ENCODE data around the gene CDC73.
"Not testable (repeated sequence)": the region's sequence is repeated elsewhere in the genome, so short reads cannot be mapped to it uniquely, and the experiment has no call there.

Gene CDC73

GRCh38 chr1:193114485-193115095, 7.2 kb upstream of the CDC73 start:
- no peak overlapping the region for H3K18ac ChIP-seq (ENCODE audit: low read length)
- no peak overlapping the region for H2BK15ac ChIP-seq (replicated peaks; ENCODE audit: low read depth)
- H3K4ac ChIP-seq (ENCODE audit: low read depth, low read length) = no peak overlapping the region
- no peak overlapping the region for H2BK120ac ChIP-seq (ENCODE audit: low read depth, low read length)
- no peaks in the 10 kb centered on the region for H3K79me1 ChIP-seq (ENCODE audit: low read length)
- peaks cover 3% of the 10 kb centered on the region for H3K4me1 ChIP-seq (ENCODE audit: control insufficient read depth, low read depth, low read length)
- no peak overlapping the region for H3K27ac ChIP-seq (ENCODE audit: low read depth, low read length)
- no peak overlapping the region for H4K5ac ChIP-seq (ENCODE audit: low read length)
- no peaks in the 10 kb centered on the region for H3K36me3 ChIP-seq (ENCODE audit: control insufficient read depth, insufficient read depth, low read length)
- no peak overlapping the region for H2BK5ac ChIP-seq (ENCODE audit: low read length)
- WGBS (ENCODE audit: extremely low coverage, insufficient coverage, low lambda C conversion rate) = no CpG with 5 or more reads among the region's 6 CpGs
- no peaks in the 10 kb centered on the region for H3K79me2 ChIP-seq (ENCODE audit: control insufficient read depth, insufficient read depth, low read length)
- H3K27me3 ChIP-seq (ENCODE audit: insufficient read depth, low read length, poor library complexity) = no peaks in the 10 kb centered on the region
- H3K56ac ChIP-seq (ENCODE audit: low read length) = no peak overlapping the region
- H3K23ac ChIP-seq (ENCODE audit: low read length) = no peak overlapping the region
- no peak overlapping the region for H3K9ac ChIP-seq (ENCODE audit: low read length)
- H2AK5ac ChIP-seq (ENCODE audit: low read length) = no peak overlapping the region
- H4K8ac ChIP-seq (ENCODE audit: low read depth, low read length) = no peak overlapping the region
- no peak overlapping the region for H3K4me2 ChIP-seq (ENCODE audit: low read length)
- no peak overlapping the region for H3K4me3 ChIP-seq (ENCODE audit: low read length)
- no peak for DNase-seq

DNA sequence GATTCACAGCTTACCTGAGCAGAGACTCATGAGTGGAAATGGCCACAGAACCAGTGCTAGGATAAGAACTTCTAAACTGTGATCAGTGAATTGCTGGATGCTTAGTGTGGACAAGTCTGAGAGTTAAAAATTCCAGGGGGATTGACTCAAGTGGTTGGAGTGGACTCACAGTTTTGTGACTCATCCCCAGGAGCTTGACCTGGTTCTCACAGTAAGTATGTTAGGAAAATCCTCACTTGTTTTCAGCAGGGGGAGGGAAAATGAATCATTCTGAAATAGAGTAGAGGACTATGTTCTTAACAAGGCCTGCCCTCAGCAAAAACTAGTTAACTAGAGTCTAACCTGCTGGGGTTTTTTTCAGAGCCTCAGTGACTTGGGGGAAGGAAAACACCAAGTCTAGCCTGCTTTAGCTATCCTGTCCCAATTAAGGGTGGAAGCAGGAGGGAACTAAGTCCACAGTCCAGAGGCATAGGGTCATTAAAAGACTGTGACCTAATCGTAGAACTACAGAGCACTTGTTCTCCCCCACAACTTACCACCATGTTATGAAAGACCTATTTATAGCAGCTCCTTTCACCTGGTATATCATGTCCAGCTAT, 6.1 kb upstream of the CDC73 start:
- no peaks in the 10 kb centered on the region for H3K27me3 ChIP-seq (ENCODE audit: insufficient read depth, low read length, poor library complexity)
- no peak overlapping the region for H2BK5ac ChIP-seq (ENCODE audit: low read length)
- peak overlapping the region; percentile 11 for H3K27ac ChIP-seq (ENCODE audit: low read depth, low read length)
- no peak overlapping the region for H3K18ac ChIP-seq (ENCODE audit: low read length)
- H3K36me3 ChIP-seq (ENCODE audit: control insufficient read depth, insufficient read depth, low read length) = no peaks in the 10 kb centered on the region
- H4K5ac ChIP-seq (ENCODE audit: low read length) = no peak overlapping the region
- no peak overlapping the region for H3K23ac ChIP-seq (ENCODE audit: low read length)
- peaks cover 3% of the 10 kb centered on the region for H3K4me1 ChIP-seq (ENCODE audit: control insufficient read depth, low read depth, low read length)
- DNase-seq = peak; percentile 87
- no peak overlapping the region for H2BK15ac ChIP-seq (replicated peaks; ENCODE audit: low read depth)
- no peaks in the 10 kb centered on the region for H3K79me2 ChIP-seq (ENCODE audit: control insufficient read depth, insufficient read depth, low read length)
- no peak overlapping the region for H3K4me2 ChIP-seq (ENCODE audit: low read length)
- H4K8ac ChIP-seq (ENCODE audit: low read depth, low read length) = no peak overlapping the region
- no peak overlapping the region for H2BK120ac ChIP-seq (ENCODE audit: low read depth, low read length)
- H3K79me1 ChIP-seq (ENCODE audit: low read length) = no peaks in the 10 kb centered on the region
- H2AK5ac ChIP-seq (ENCODE audit: low read length) = no peak overlapping the region
- no peak overlapping the region for H3K9ac ChIP-seq (ENCODE audit: low read length)
- no peak overlapping the region for H3K56ac ChIP-seq (ENCODE audit: low read length)
- no peak overlapping the region for H3K4me3 ChIP-seq (ENCODE audit: low read length)
- no CpG with 5 or more reads among the region's 1 CpG for WGBS (ENCODE audit: extremely low coverage, insufficient coverage, low lambda C conversion rate)
- H3K4ac ChIP-seq (ENCODE audit: low read depth, low read length) = peak overlapping the region; percentile 31

GRCh38 chr1:193117167-193117566, 4.7 kb upstream of the CDC73 start:
- not testable (repeated sequence) for DNase-seq; H3K79me1 ChIP-seq (ENCODE audit: low read length); H2BK15ac ChIP-seq (replicated peaks; ENCODE audit: low read depth); H3K4me1 ChIP-seq (ENCODE audit: control insufficient read depth, low read depth, low read length); H3K27ac ChIP-seq (ENCODE audit: low read depth, low read length); H3K36me3 ChIP-seq (ENCODE audit: control insufficient read depth, insufficient read depth, low read length); H3K18ac ChIP-seq (ENCODE audit: low read length); H3K9ac ChIP-seq (ENCODE audit: low read length); H3K27me3 ChIP-seq (ENCODE audit: insufficient read depth, low read length, poor library complexity); H2BK5ac ChIP-seq (ENCODE audit: low read length); H3K79me2 ChIP-seq (ENCODE audit: control insufficient read depth, insufficient read depth, low read length); H3K4me2 ChIP-seq (ENCODE audit: low read length); H4K8ac ChIP-seq (ENCODE audit: low read depth, low read length); H3K23ac ChIP-seq (ENCODE audit: low read length); H3K4ac ChIP-seq (ENCODE audit: low read depth, low read length); H3K56ac ChIP-seq (ENCODE audit: low read length); H4K5ac ChIP-seq (ENCODE audit: low read length); H2BK120ac ChIP-seq (ENCODE audit: low read depth, low read length); H3K4me3 ChIP-seq (ENCODE audit: low read length); H2AK5ac ChIP-seq (ENCODE audit: low read length)
- WGBS (ENCODE audit: extremely low coverage, insufficient coverage, low lambda C conversion rate) = no CpG with 5 or more reads among the region's 6 CpGs

DNA sequence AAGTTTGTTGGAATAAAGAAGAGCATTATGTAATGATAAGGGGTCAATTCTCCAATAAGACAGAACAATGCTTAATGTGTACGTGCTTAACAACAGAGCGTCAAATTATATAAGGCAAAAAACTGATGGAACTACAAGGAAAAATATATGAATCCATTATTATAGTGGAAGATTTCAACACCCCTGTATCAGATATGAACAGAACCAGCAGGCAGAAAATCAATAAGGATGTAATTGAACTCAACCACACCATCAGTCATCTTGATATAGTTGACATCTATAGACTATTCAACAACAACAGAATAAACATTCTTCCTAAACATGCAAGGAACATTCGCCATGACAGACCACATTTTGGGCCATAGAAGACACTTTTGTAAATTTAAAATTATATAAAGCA, 3.6 kb upstream of the CDC73 start:
- Histone ChIP-seq H3K27ac (ENCODE audit: low read depth, low read length) (no peak overlapping the region), H3K4me2 (ENCODE audit: low read length) (no peak overlapping the region)
- WGBS (ENCODE audit: extremely low coverage, insufficient coverage, low lambda C conversion rate) = no CpG with 5 or more reads among the region's 3 CpGs

GRCh38 chr1:193118803-193119730, 2.8 kb upstream of the CDC73 start:
- Histone ChIP-seq H2BK120ac (ENCODE audit: low read depth, low read length) (no peak overlapping the region), H3K4me2 (ENCODE audit: low read length) (no peak overlapping the region), H3K9ac (ENCODE audit: low read length) (no peak overlapping the region), H3K79me1 (ENCODE audit: low read length) (no peaks in the 10 kb centered on the region), H3K27me3 (ENCODE audit: insufficient read depth, low read length, poor library complexity) (no peaks in the 10 kb centered on the region), H2AK5ac (ENCODE audit: low read length) (no peak overlapping the region), H3K4ac (ENCODE audit: low read depth, low read length) (no peak overlapping the region), H3K56ac (ENCODE audit: low read length) (no peak overlapping the region), H3K36me3 (ENCODE audit: control insufficient read depth, insufficient read depth, low read length) (no peaks in the 10 kb centered on the region), H3K79me2 (ENCODE audit: control insufficient read depth, insufficient read depth, low read length) (peaks cover 17% of the 10 kb centered on the region), H3K4me1 (ENCODE audit: control insufficient read depth, low read depth, low read length) (no peaks in the 10 kb centered on the region), H3K23ac (ENCODE audit: low read length) (no peak overlapping the region), H4K5ac (ENCODE audit: low read length) (no peak overlapping the region), H3K18ac (ENCODE audit: low read length) (no peak overlapping the region), H3K27ac (ENCODE audit: low read depth, low read length) (no peak overlapping the region), H3K4me3 (ENCODE audit: low read length) (no peak overlapping the region), H2BK5ac (ENCODE audit: low read length) (no peak overlapping the region), H2BK15ac (replicated peaks; ENCODE audit: low read depth) (no peak overlapping the region), H4K8ac (ENCODE audit: low read depth, low read length) (no peak overlapping the region)
- WGBS (ENCODE audit: extremely low coverage, insufficient coverage, low lambda C conversion rate) = 100% methylated on average over 1 of the region's 4 CpGs
- no peak for DNase-seq

More for the DNA sequence above, 3.6 kb upstream of the CDC73 start:
- peaks cover 3% of the 10 kb centered on the region for H3K4me1 ChIP-seq (ENCODE audit: control insufficient read depth, low read depth, low read length)
- no peak overlapping the region for H3K9ac ChIP-seq (ENCODE audit: low read length)
- no peak overlapping the region for H3K23ac ChIP-seq (ENCODE audit: low read length)
- H3K79me1 ChIP-seq (ENCODE audit: low read length) = no peaks in the 10 kb centered on the region
- no peak overlapping the region for H3K4me3 ChIP-seq (ENCODE audit: low read length)
- no peak overlapping the region for H3K18ac ChIP-seq (ENCODE audit: low read length)
- no peak overlapping the region for H2BK5ac ChIP-seq (ENCODE audit: low read length)
- H4K5ac ChIP-seq (ENCODE audit: low read length) = no peak overlapping the region
- no peak overlapping the region for H4K8ac ChIP-seq (ENCODE audit: low read depth, low read length)
- no peaks in the 10 kb centered on the region for H3K36me3 ChIP-seq (ENCODE audit: control insufficient read depth, insufficient read depth, low read length)
- H3K27me3 ChIP-seq (ENCODE audit: insufficient read depth, low read length, poor library complexity) = no peaks in the 10 kb centered on the region
- no peak overlapping the region for H2BK15ac ChIP-seq (replicated peaks; ENCODE audit: low read depth)
- H3K4ac ChIP-seq (ENCODE audit: low read depth, low read length) = no peak overlapping the region
- H3K79me2 ChIP-seq (ENCODE audit: control insufficient read depth, insufficient read depth, low read length) = peaks cover 9% of the 10 kb centered on the region
- no peak overlapping the region for H2AK5ac ChIP-seq (ENCODE audit: low read length)
- H3K56ac ChIP-seq (ENCODE audit: low read length) = no peak overlapping the region
- DNase-seq = no peak
- no peak overlapping the region for H2BK120ac ChIP-seq (ENCODE audit: low read depth, low read length)

Measured in mesendoderm (in vitro differentiated cells).